H1 (cell line): ENCODE results near the gene GNAS. TPM values are rescaled to one million over a fixed set of nuclear protein-coding genes. Genes with fewer than 3 reads are reported as not detected.

ENCODE experiments used
- CBX8 ChIP-seq: fragments of 300-800, 300-1000 bp; sonication (generic); IDR thresholded peaks from 2 replicates; pipeline ENCODE4 v1.7.1; 2016; ENCODE audit warnings: low read depth, low read length, borderline replicate concordance
- GTF2F1 ChIP-seq: IDR thresholded peaks from 2 replicates; pipeline ENCODE4 v1.6.1; 2012; ENCODE audit warnings: low read depth, low read length, improper control_type of control experiment, borderline replicate concordance
- HDAC2 ChIP-seq, 2 experiments: fragments of 300-600 bp in 1 of 2; sonication (generic) in 1 of 2; IDR thresholded peaks; 2 replicates each; pipeline ENCODE4 v1.6.1; 2011 to 2012; ENCODE audit warnings: low read depth in 2 of 2, low read length in 2 of 2, mild to moderate bottlenecking in 2 of 2, moderate library complexity in 2 of 2, borderline replicate concordance in 1 of 2, inconsistent platforms in 1 of 2
- RFX5 ChIP-seq: IDR thresholded peaks from 2 replicates; pipeline ENCODE4 v1.6.1; 2011; ENCODE audit warnings: low read depth, low read length, improper control_type of control experiment, borderline replicate concordance
- polyA plus RNA-seq, 7 experiments: library from polyadenylated mRNA; depleted of rRNA in 3 of 7; stranded (reverse) in 5 of 7; unstranded in 2 of 7; fragments of >200 nt in 5 of 7; fragments of 200-250 nt in 2 of 7; gene quantifications; 1 replicate in 5 of 7; 2 replicates in 1 of 7; 4 replicates in 1 of 7; pipeline versions ENCODE4 v1.2.1 to v1.2.3, GENCODE V29; 2011 to 2013; ENCODE audit warnings: missing spikeins in 2 of 7, mixed read lengths in 2 of 7
- total RNA-seq: library from RNA; stranded (reverse); fragmentation: NEBNext Ultra II Directional; extraction: Animal tissue kit (Norgen Biotek cat#: 25700); gene quantifications from 2 replicates; pipeline ENCODE4 v1.2.1, GENCODE V29; 2021

The GNAS gene
- total and polyA plus RNA-seq, 2 of the 8 experiments (the other 6 are each of a cell fraction or from before 2014, with no cell fraction given), result 989 to 1,613 TPM

DNA sequence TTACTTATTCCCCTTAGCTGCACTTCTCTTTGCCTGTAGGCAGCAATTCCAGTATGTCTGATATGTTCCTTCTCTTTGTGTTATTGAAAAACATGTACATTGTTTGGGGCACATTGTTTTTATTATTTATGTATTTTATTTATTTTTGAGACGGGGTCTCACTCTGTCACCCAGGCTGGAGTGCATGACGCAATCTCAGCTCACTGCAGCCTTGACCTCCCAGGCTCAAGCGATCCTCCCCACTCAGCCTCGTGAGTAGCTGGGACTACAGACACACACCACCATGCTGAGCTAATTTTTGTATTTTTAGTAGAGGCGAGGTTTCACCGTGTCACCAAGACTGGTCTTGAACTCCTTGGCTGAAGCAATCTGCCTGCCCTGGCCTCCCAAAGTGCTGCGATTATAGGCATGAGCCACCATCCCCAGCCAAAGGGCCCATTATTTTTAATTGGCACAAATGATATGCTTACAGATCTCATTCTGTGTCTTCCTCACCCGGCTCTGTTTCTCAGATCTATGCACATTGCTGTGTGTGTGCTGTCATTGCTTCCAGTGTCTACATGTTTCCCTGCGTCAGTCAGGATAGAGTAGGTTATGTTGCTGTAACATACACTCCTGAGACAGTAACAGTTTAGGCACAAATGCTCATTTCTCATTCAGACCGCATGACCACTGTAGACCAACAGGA lies 74.4 kb downstream of the GNAS start (continued):
- no peak for TF ChIP-seq CBX8
- TF ChIP-seq RFX5, result no peak
- TF ChIP-seq HDAC2 (IDR thresholded peaks at IDR 0.05; ENCODE audit: borderline replicate concordance in 1 of 2, low read depth in 2 of 2, low read length in 2 of 2), result no peak
- TF ChIP-seq GTF2F1, result no peak
- TF ChIP-seq, all 59 proteins: peak for 0
